Right lobe of liver (tissue), 6 donors: ENCODE measurements around the gene AARS2. TPM values are rescaled to one million over a fixed set of nuclear protein-coding genes. Genes with fewer than 3 reads are reported as not detected.

Experiments used
- ATAC-seq, 4 donors: fragments of 200-7000 bp; cut with Tn5 transposase; one replicate each; pipeline ENCODE4 v1.9.1; 2020; ENCODE audit warnings: mild to moderate bottlenecking in 4 of 4, moderate library complexity in 4 of 4
- DNase-seq, 3 donors: peaks; one replicate each; pipeline ENCODE4 v3.0.0-alpha.2; 2020
- H3K27ac ChIP-seq, 3 donors: fragments of 200-600 bp; one replicate each; pipeline ENCODE4 v1.8.0; 2022
- H3K27me3 ChIP-seq, 2 donors: fragments of 200-600 bp; one replicate each; pipeline ENCODE4 v1.8.0; 2022
- H3K36me3 ChIP-seq, 4 donors: fragments of 200-600 bp; sonication (generic) in 1 of 4; one replicate each; pipeline versions ENCODE4 v1.5.1 to v1.8.0; 2017 to 2022; ENCODE audit warnings: control low read depth in 1 of 4
- H3K4me1 ChIP-seq, 4 donors: fragments of 200-600 bp; sonication (generic) in 1 of 4; one replicate each; pipeline versions ENCODE4 v1.5.1 to v1.8.0; 2017 to 2022; ENCODE audit warnings: control low read depth in 1 of 4
- H3K4me3 ChIP-seq, 3 donors: fragments of 200-600 bp; one replicate each; pipeline ENCODE4 v1.8.0; 2022
- H3K9me3 ChIP-seq, 4 donors: fragments of 200-600 bp; sonication (generic) in 1 of 4; one replicate each; pipeline versions ENCODE4 v1.5.1 to v1.8.0; 2017 to 2022; ENCODE audit warnings: control low read depth in 1 of 4
- CTCF ChIP-seq, 4 donors: fragments of 200-600 bp in 3 of 4; fragments of 450-650 bp in 1 of 4; IDR thresholded peaks; one replicate each; pipeline versions ENCODE4 v1.5.1 to v1.8.0; 2016 to 2022; ENCODE audit warnings: antibody characterized with exemption in 4 of 4, mild to moderate bottlenecking in 2 of 4
- POLR2A ChIP-seq: fragments of 450-650 bp; IDR thresholded peaks from one replicate; pipeline ENCODE4 v1.6.1; 2017; ENCODE audit warnings: antibody characterized with exemption, mild to moderate bottlenecking
- WGBS: methylation state at CpG from one replicate; pipeline ENCODE4 v1.1.6; 2018; ENCODE audit warnings: low coverage, low lambda C conversion rate; ENCODE audit not compliant: insufficient coverage; ENCODE audit errors: missing lambda C conversion rate; 5-methylcytosine and 5-hydroxymethylcytosine counted together
- intact Hi-C, 2 donors: fragments of 100-400 bp; cut with DNase I; formaldehyde crosslinking; loops; one replicate each; pipeline versions ENCODE4 v1.11.2 to v1.14.1; 2022
- total RNA-seq, 6 experiments: library from RNA; depleted of rRNA in 2 of 6; stranded (reverse); fragments of >200 nt in 2 of 6; fragmentation: NEBNext Ultra II Directional in 3 of 6; extraction: Animal tissue kit (Norgen Biotek cat#: 25700) in 3 of 6; gene quantifications; one replicate each; pipeline versions ENCODE4 v1.1.0 to v1.2.4, GENCODE V29; 2016 to 2023
- donor health status: DM: no; HTN: yes; CAD: no.
- donor health status: DM: no; HTN: no; CAD: no.
- donor health status: DM: no; HTN: no; CAD: no.
- donor health status: DM: no; HTN: yes; CAD: no.
- donor health status: DM: no; HTN: yes; CAD: no.

Gene AARS2
- total RNA-seq, 6 experiments from 2014 or later = 5.5 to 9.8 (median 7.0) TPM

GRCh38 chr6:44256775-44257024 is 56.4 kb downstream of the AARS2 start:
- ATAC-seq (no peak), DNase-seq (no peak)
- H3K36me3 ChIP-seq = peaks cover 7 to 46% (median 23%) of the 10 kb centered on the region in 4 donors
- intact Hi-C loops = no loop called here
- H3K4me1 ChIP-seq = peaks cover 0 to 13% (median 0%) of the 10 kb centered on the region in 4 donors
- no peaks in the 10 kb centered on the region for H3K27me3 ChIP-seq
- H3K9me3 ChIP-seq = no peaks in the 10 kb centered on the region
- peak overlapping the region; percentile 84 to 89 (median 88) for H3K27ac ChIP-seq
- H3K4me3 ChIP-seq = peak overlapping the region; percentile 91 to 94 (median 94)
- 3% methylated on average over 5 of the region's 12 CpGs for WGBS
- no peak for TF ChIP-seq POLR2A
- TF ChIP-seq CTCF (IDR thresholded peaks at IDR 0.05) = no peak

- DNase-seq = peak; percentile 43 to 60 (median 58)
- H3K36me3 ChIP-seq = peaks cover 7 to 52% (median 27%) of the 10 kb centered on the region in 4 donors
- ATAC-seq = peak; percentile 15 to 41 (median 28)
- no peaks in the 10 kb centered on the region for H3K9me3 ChIP-seq
- peak overlapping the region; percentile 91 to 94 (median 94) for H3K4me3 ChIP-seq
- H3K4me1 ChIP-seq = peaks cover 0 to 19% (median 0%) of the 10 kb centered on the region in 4 donors
- no peak for TF ChIP-seq CTCF (IDR thresholded peaks at IDR 0.05)
- TF ChIP-seq POLR2A = no peak
- H3K27ac ChIP-seq = peak overlapping the region; percentile 10 to 89 (median 88)
- intact Hi-C loops = no loop called here
- no peaks in the 10 kb centered on the region for H3K27me3 ChIP-seq
- WGBS = 3% methylated on average over 9 of the region's 15 CpGs
These were observed 57.0 kb downstream of the AARS2 start for GRCh38 chr6:44255871-44256774.

- no peaks in the 10 kb centered on the region for H3K27me3 ChIP-seq
- H3K4me1 ChIP-seq = peaks cover 0 to 28% (median 0%) of the 10 kb centered on the region in 4 donors
- peak in 1 of 4 donors; percentile 2 for ATAC-seq
- H3K4me3 ChIP-seq = no peak overlapping the region
- 42% methylated on average over 10 of the region's 16 CpGs for WGBS
- DNase-seq = peak; percentile 24 to 56 (median 48)
- TF ChIP-seq CTCF (IDR thresholded peaks at IDR 0.05) = no peak
- no peak for TF ChIP-seq POLR2A
- intact Hi-C loops = no loop called here
- H3K36me3 ChIP-seq = peaks cover 10 to 61% (median 35%) of the 10 kb centered on the region in 4 donors
- H3K27ac ChIP-seq = peak overlapping the region in 1 of 3 donors; percentile 89
- no peaks in the 10 kb centered on the region for H3K9me3 ChIP-seq
These were observed 57.9 kb downstream of the AARS2 start for GRCh38 chr6:44255105-44255808.

- H3K9me3 ChIP-seq = no peaks in the 10 kb centered on the region
- no peak overlapping the region for H3K27ac ChIP-seq
- H3K27me3 ChIP-seq = no peaks in the 10 kb centered on the region
- TF ChIP-seq POLR2A (no peak), CTCF (IDR thresholded peaks at IDR 0.05) (no peak)
- peaks cover 0 to 36% (median 0%) of the 10 kb centered on the region in 4 donors for H3K4me1 ChIP-seq
- no peak overlapping the region for H3K4me3 ChIP-seq
- intact Hi-C loops = no loop called here
- peak in 1 of 3 donors; percentile 40 for DNase-seq
- 71% methylated on average over 10 of the region's 12 CpGs for WGBS
- ATAC-seq = no peak
- peaks cover 13 to 61% (median 42%) of the 10 kb centered on the region in 4 donors for H3K36me3 ChIP-seq
These were observed 58.7 kb downstream of the AARS2 start for GRCh38 chr6:44254191-44255104.
